Endothelial cell of umbilical vein (primary cell): ENCODE results near the gene GAST. TPM values are rescaled to one million over a fixed set of nuclear protein-coding genes. Genes with fewer than 3 reads are reported as not detected.
A peak's percentile ranks its signal among the peaks of the same experiment; 100 is the strongest.

Source experiments
- BruUV-seq: library from RNA; stranded (reverse); fragments of 400-500 nt; replicated peaks from 2 replicates; lab custom pipeline; 2021; lab: Mats Ljungman, UMichigan
- CTCF ChIA-PET: fragments of 300-600, 350-600 bp; sonication (Branson Sonifier 250); formaldehyde crosslinking; loops from one replicate; lab custom pipeline; 2021; ENCODE audit warnings: antibody characterized with exemption, inconsistent platforms; lab: Charles Lee
- POLR2A ChIA-PET: fragments of 300-600, 350-600 bp; sonication (Branson Sonifier 250); formaldehyde crosslinking; loops from one replicate; lab custom pipeline; 2021; ENCODE audit warnings: antibody characterized with exemption, inconsistent platforms; lab: Charles Lee
- DNase-seq: peaks from one replicate; pipeline ENCODE4 v3.0.0-alpha.2; 2011; ENCODE audit warnings: low read depth, low spot score
- FAIRE-seq: peaks from 2 replicates; lab custom pipeline; 2011; peaks lifted over from hg19 to GRCh38; lab: Jason Lieb, UNC
- H2AFZ ChIP-seq: 2 replicates; pipeline ENCODE4 v1.6.0; 2012; ENCODE audit warnings: low read depth, low read length, control low read depth, inconsistent platforms
- H3K27ac ChIP-seq: 2 replicates; pipeline ENCODE4 v1.5.1; 2011; ENCODE audit warnings: low read depth, mild to moderate bottlenecking, control low read depth, low read length, moderate library complexity; ENCODE audit not compliant: insufficient read depth
- H3K27me3 ChIP-seq, 2 experiments: 2 replicates each; pipeline versions ENCODE4 v1.6.0 to v1.6.1; 2011; ENCODE audit warnings: low read length in 2 of 2, mixed read lengths in 1 of 2; ENCODE audit not compliant: control insufficient read depth in 2 of 2, insufficient read depth in 2 of 2
- H3K36me3 ChIP-seq, 2 experiments: 2 replicates in 1 of 2; 3 replicates in 1 of 2; pipeline ENCODE4 v1.5.1; 2011; ENCODE audit warnings: low read length in 2 of 2, mild to moderate bottlenecking in 1 of 2, moderate library complexity in 1 of 2; ENCODE audit not compliant: control insufficient read depth in 2 of 2, insufficient read depth in 2 of 2; ENCODE audit errors: extremely low read depth in 1 of 2
- H3K4me1 ChIP-seq: 3 replicates; pipeline ENCODE4 v1.5.1; 2011; ENCODE audit warnings: mild to moderate bottlenecking, low read length; ENCODE audit not compliant: control insufficient read depth, insufficient read depth; ENCODE audit errors: extremely low read depth
- H3K4me2 ChIP-seq: 2 replicates; pipeline ENCODE4 v1.6.1; 2011; ENCODE audit warnings: low read length, control low read depth, mixed read lengths; ENCODE audit not compliant: insufficient read depth
- H3K4me3 ChIP-seq, 3 experiments: fragments of 200-600 bp in 1 of 3; sonication (generic), shearing (Covaris generic) in 1 of 3; replicated peaks in 1 of 3; 2 replicates each; pipeline ENCODE4 v1.5.1; 2011 to 2016; ENCODE audit warnings: control low read depth in 3 of 3, low read length in 3 of 3, mild to moderate bottlenecking in 2 of 3, inconsistent platforms in 1 of 3, low read depth in 1 of 3, moderate library complexity in 1 of 3; ENCODE audit not compliant: insufficient read depth in 1 of 3
- H3K79me2 ChIP-seq: 2 replicates; pipeline ENCODE4 v1.6.0; 2012; ENCODE audit warnings: low read length, inconsistent platforms; ENCODE audit not compliant: control insufficient read depth, insufficient read depth
- H3K9ac ChIP-seq: replicated peaks from 2 replicates; pipeline ENCODE3; 2011; ENCODE audit warnings: low read length, control low read depth; ENCODE audit not compliant: insufficient read depth; ENCODE audit errors: extremely low read depth
- H3K9me1 ChIP-seq: replicated peaks from 3 replicates; pipeline ENCODE4 v1.6.0; 2011; ENCODE audit warnings: mild to moderate bottlenecking, low read length; ENCODE audit not compliant: control insufficient read depth, insufficient read depth; ENCODE audit errors: extremely low read depth
- H3K9me3 ChIP-seq: replicated peaks from 2 replicates; pipeline ENCODE4 v1.5.1; 2012; ENCODE audit warnings: low read length, inconsistent platforms; ENCODE audit not compliant: control insufficient read depth, insufficient read depth
- H4K20me1 ChIP-seq: replicated peaks from 2 replicates; pipeline ENCODE3; 2011; ENCODE audit warnings: mild to moderate bottlenecking, low read length; ENCODE audit not compliant: control insufficient read depth, insufficient read depth; ENCODE audit errors: extremely low read depth
- GATA2 ChIP-seq: IDR thresholded peaks from 2 replicates; pipeline ENCODE4 v1.7.0; 2011; ENCODE audit warnings: low read depth, mild to moderate bottlenecking, moderate library complexity, mixed read lengths, low read length; ENCODE audit not compliant: insufficient read length, insufficient read depth
- JUN ChIP-seq: IDR thresholded peaks from 2 replicates; pipeline ENCODE4 v1.6.1; 2011; ENCODE audit warnings: borderline replicate concordance, low read depth; ENCODE audit not compliant: insufficient read length, insufficient read depth
- POLR2A ChIP-seq: IDR thresholded peaks from 2 replicates; pipeline ENCODE4 v1.6.1; 2012; ENCODE audit warnings: low read depth, mild to moderate bottlenecking, control low read depth, low read length
- POLR2AphosphoS5 ChIP-seq: IDR thresholded peaks from 2 replicates; pipeline ENCODE4 v1.6.1; 2012; ENCODE audit warnings: low read depth, mild to moderate bottlenecking, control low read depth, low read length, moderate library complexity; ENCODE audit not compliant: insufficient read depth
- dilution Hi-C: fragments of 300-500 bp; cut with MboI; formaldehyde crosslinking; loops from one replicate; pipeline ENCODE4 v1.15.0; 2019; ENCODE audit warnings: low sequenced_read_pairs; ENCODE audit not compliant: extremely low pct_ligation_motif_present
- intact Hi-C: fragments of 100-400 bp; cut with micrococcal nuclease; formaldehyde crosslinking; loops from one replicate; pipeline ENCODE4 v1.10.0; 2022
- polyA plus RNA-seq, 4 experiments: library from polyadenylated mRNA; depleted of rRNA in 3 of 4; stranded (reverse) in 3 of 4; unstranded in 1 of 4; fragments of >200 nt; gene quantifications; 2 replicates each; pipeline versions ENCODE4 v1.2.1 to v1.2.3, GENCODE V29; 2011 to 2012; ENCODE audit warnings: missing spikeins in 1 of 4
- total RNA-seq: library from RNA; stranded (reverse); gene quantifications from 2 replicates; pipeline ENCODE4 v1.2.3, GENCODE V29; 2021

The GAST gene
- total and polyA plus RNA-seq, 2 donors (not counting 3 experiments of a cell fraction or from before 2014, with no cell fraction given): not detected

GRCh38 chr17:41691031-41691777 lies 20.9 kb upstream of the GAST start:
- Histone ChIP-seq H3K9me3 (no peaks in the 10 kb centered on the region), H3K27me3 (no peaks in the 10 kb centered on the region), H3K79me2 (peaks cover 21% of the 10 kb centered on the region), H3K9ac (no peak overlapping the region), H4K20me1 (peaks cover 11% of the 10 kb centered on the region), H2AFZ (no peak overlapping the region), H3K4me3 (no peak overlapping the region), H3K27ac (no peak overlapping the region), H3K36me3 (peaks cover 30 to 33% of the 10 kb centered on the region in 2 experiments), H3K4me2 (peak overlapping the region; percentile 98), H3K9me1 (no peaks in the 10 kb centered on the region), H3K4me1 (peaks cover 20% of the 10 kb centered on the region)
- TF ChIP-seq POLR2A: peak; percentile 45
- TF ChIP-seq POLR2AphosphoS5: no peak
- intact Hi-C loops: no loop called here
- FAIRE-seq (no peak), DNase-seq (no peak)
- CTCF ChIA-PET: no interaction called here
- dilution Hi-C loops: no loop called here
- POLR2A ChIA-PET: interaction anchor here (0.5 to 0.6 kb wide), 3 partner anchors 11 to 433 kb away, joined by 3 to 5 read pairs (median 3); no protein-coding TSS in a partner anchor
- no TSS peak for BruUV-seq

GRCh38 chr17:41692722-41693521 lies 19.2 kb upstream of the GAST start:
- Histone ChIP-seq H3K4me2 (no peak overlapping the region), H3K79me2 (peaks cover 21% of the 10 kb centered on the region), H3K4me1 (peaks cover 17% of the 10 kb centered on the region), H3K9me1 (no peaks in the 10 kb centered on the region), H2AFZ (no peak overlapping the region), H4K20me1 (peaks cover 11% of the 10 kb centered on the region), H3K27me3 (no peaks in the 10 kb centered on the region), H3K9me3 (no peaks in the 10 kb centered on the region), H3K4me3 (no peak overlapping the region), H3K36me3 (peaks cover 30 to 33% of the 10 kb centered on the region in 2 experiments), H3K9ac (no peak overlapping the region), H3K27ac (no peak overlapping the region)
- FAIRE-seq (peak; percentile 38), DNase-seq (no peak)
- CTCF ChIA-PET: interaction anchor here (0.6 to 0.9 kb wide), 2 partner anchors 27 to 152 kb away, joined by 3 read pairs; no protein-coding TSS in a partner anchor
- POLR2A ChIA-PET: interaction anchor here (0.6 to 0.7 kb wide), 2 partner anchors 14 to 118 kb away, joined by 4 to 5 read pairs; no protein-coding TSS in a partner anchor
- TF ChIP-seq GATA2: no peak
- peak; percentile 46 for TF ChIP-seq POLR2AphosphoS5
- no peak for TF ChIP-seq JUN
- intact Hi-C loops (no loop called here), dilution Hi-C loops (no loop called here)
- BruUV-seq: no TSS peak
